SK-N-MC (cell line): ENCODE data around the gene ZNF19.

ENCODE experiments used
- DNase-seq: peaks from one replicate; pipeline ENCODE4 v3.0.0-alpha.2; 2011; ENCODE audit warnings: low read depth, low spot score
- H3K27ac ChIP-seq: fragments of 200-600 bp; sonication (generic); 2 replicates; pipeline ENCODE4 v1.5.1; 2016; ENCODE audit warnings: mixed run types
- H3K36me3 ChIP-seq: fragments of 200-600 bp; sonication (generic); 2 replicates; pipeline ENCODE4 v1.6.1; 2017; ENCODE audit warnings: antibody characterized with exemption, low read length, mixed read lengths; ENCODE audit not compliant: insufficient read depth
- H3K4me3 ChIP-seq: fragments of 200-600 bp; sonication (generic); 2 replicates; pipeline ENCODE4 v1.5.1; 2016
- H3K9ac ChIP-seq: fragments of 200-600 bp; sonication (generic); 2 replicates; pipeline ENCODE4 v1.8.0; 2017; ENCODE audit warnings: mixed run types, mixed read lengths; ENCODE audit not compliant: insufficient read length
- H3K9me3 ChIP-seq: fragments of 200-600 bp; sonication (generic); 2 replicates; pipeline ENCODE4 v1.6.1; 2017; ENCODE audit warnings: low read depth, mild to moderate bottlenecking, antibody characterized with exemption, low read length, moderate library complexity, mixed read lengths
- EZH2 ChIP-seq: fragments of 200-600 bp; sonication (generic); IDR thresholded peaks from one replicate; pipeline ENCODE4 v1.6.1; 2017; ENCODE audit warnings: antibody characterized with exemption
- FOXP2 ChIP-seq: optimal IDR thresholded peaks from 2 replicates; pipeline ENCODE3; 2011; ENCODE audit warnings: mild to moderate bottlenecking, moderate library complexity; ENCODE audit not compliant: insufficient read depth; ENCODE audit errors: extremely low read length, control extremely low read depth
- POLR2AphosphoS5 ChIP-seq: IDR thresholded peaks from 2 replicates; pipeline ENCODE4 v1.6.1; 2012; ENCODE audit warnings: mild to moderate bottlenecking, low read depth, low read length, borderline replicate concordance

The ZNF19 gene

GRCh38 chr16:71431176-71431575 lies 57.9 kb downstream of the ZNF19 start:
- H3K27ac ChIP-seq, result no peak overlapping the region
- no peaks in the 10 kb centered on the region for H3K36me3 ChIP-seq
- no peak for DNase-seq
- H3K9ac ChIP-seq, result no peak overlapping the region
- no peak overlapping the region for H3K4me3 ChIP-seq
- no peak for TF ChIP-seq POLR2AphosphoS5
- no peak for TF ChIP-seq EZH2
- no peak for TF ChIP-seq FOXP2
- H3K9me3 ChIP-seq, result no peaks in the 10 kb centered on the region

GRCh38 chr16:71430744-71431143 lies 58.4 kb downstream of the ZNF19 start:
- no peak overlapping the region for H3K4me3 ChIP-seq
- no peak overlapping the region for H3K9ac ChIP-seq
- H3K36me3 ChIP-seq, result no peaks in the 10 kb centered on the region
- TF ChIP-seq FOXP2 (no peak), EZH2 (no peak), POLR2AphosphoS5 (no peak)
- no peak overlapping the region for H3K27ac ChIP-seq
- no peak for DNase-seq
- H3K9me3 ChIP-seq, result no peaks in the 10 kb centered on the region

DNA sequence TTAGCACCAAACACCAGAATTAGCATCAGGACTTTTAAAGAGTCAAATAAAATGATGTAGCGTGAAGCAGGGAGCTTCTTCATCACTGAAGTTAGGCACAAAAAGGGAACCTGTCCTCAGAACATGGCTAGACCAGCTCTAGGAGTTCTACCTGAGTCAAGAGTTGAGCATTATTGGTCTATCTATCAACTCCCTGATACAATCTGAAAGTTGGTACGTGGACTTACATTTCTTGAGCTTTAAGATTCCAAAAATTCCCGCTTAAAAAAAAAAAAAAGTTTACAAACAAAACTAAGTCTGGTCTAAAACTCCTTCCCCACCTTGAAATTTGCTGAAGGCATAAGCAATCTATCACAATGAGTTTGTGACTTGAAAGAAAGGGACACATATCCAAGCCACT lies 59.5 kb downstream of the ZNF19 start:
- no peak overlapping the region for H3K27ac ChIP-seq

DNA sequence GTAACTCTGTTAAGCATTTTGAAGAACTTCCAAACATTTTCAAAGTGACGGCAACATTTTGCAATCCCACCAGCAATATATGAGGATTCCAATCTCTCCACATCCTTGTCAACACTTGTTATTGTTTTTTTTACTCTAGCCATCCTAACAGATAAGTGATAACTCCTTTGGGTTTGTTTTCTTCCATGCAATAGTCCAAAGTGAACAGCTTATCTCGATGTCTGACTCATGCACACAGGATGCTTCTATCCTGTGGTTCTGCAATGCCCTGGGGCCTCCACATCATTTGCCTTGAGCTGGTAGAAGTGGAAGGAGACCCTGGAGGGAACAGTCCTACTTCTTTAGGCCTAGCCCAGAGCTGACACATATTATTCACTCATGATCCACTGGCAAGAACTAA lies 60.2 kb downstream of the ZNF19 start:
- no peaks in the 10 kb centered on the region for H3K9me3 ChIP-seq
- TF ChIP-seq POLR2AphosphoS5 (no peak), FOXP2 (no peak), EZH2 (no peak)
- H3K9ac ChIP-seq, result no peak overlapping the region
- no peak for DNase-seq
- H3K27ac ChIP-seq, result no peak overlapping the region
- H3K4me3 ChIP-seq, result no peak overlapping the region
- no peaks in the 10 kb centered on the region for H3K36me3 ChIP-seq

More for the DNA sequence above, 59.5 kb downstream of the ZNF19 start:
- TF ChIP-seq FOXP2 (no peak), EZH2 (no peak), POLR2AphosphoS5 (no peak)
- Histone ChIP-seq H3K36me3 (no peaks in the 10 kb centered on the region), H3K9ac (no peak overlapping the region), H3K4me3 (no peak overlapping the region), H3K9me3 (no peaks in the 10 kb centered on the region)
- no peak for DNase-seq

DNA sequence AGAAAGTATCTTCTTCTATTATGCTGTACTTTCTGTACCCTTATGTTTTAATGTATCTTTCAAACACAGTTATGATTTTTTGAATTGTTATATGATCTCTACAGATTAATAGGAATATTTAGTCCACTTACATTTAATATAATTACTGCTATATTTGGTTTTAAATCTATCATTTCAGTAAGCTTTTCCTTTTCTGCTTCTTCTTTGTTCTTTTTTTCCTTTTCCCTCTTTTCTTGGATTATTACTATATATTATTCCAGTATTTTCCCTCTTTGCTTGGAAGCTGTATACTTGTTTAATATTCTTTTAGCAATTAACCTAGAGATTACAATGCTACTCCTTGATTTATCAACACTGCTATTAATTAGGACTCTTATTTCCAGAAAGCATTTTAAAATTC lies 60.7 kb downstream of the ZNF19 start:
- Histone ChIP-seq H3K36me3 (no peaks in the 10 kb centered on the region), H3K4me3 (no peak overlapping the region), H3K9ac (no peak overlapping the region), H3K9me3 (no peaks in the 10 kb centered on the region), H3K27ac (no peak overlapping the region)
- TF ChIP-seq FOXP2 (no peak), EZH2 (no peak), POLR2AphosphoS5 (no peak)
- no peak for DNase-seq

GRCh38 chr16:71426880-71427615 lies 62.1 kb downstream of the ZNF19 start:
- Histone ChIP-seq H3K9me3 (no peaks in the 10 kb centered on the region), H3K27ac (no peak overlapping the region), H3K9ac (no peak overlapping the region), H3K36me3 (no peaks in the 10 kb centered on the region), H3K4me3 (no peak overlapping the region)
- TF ChIP-seq EZH2, result no peak
- DNase-seq, result no peak

DNA sequence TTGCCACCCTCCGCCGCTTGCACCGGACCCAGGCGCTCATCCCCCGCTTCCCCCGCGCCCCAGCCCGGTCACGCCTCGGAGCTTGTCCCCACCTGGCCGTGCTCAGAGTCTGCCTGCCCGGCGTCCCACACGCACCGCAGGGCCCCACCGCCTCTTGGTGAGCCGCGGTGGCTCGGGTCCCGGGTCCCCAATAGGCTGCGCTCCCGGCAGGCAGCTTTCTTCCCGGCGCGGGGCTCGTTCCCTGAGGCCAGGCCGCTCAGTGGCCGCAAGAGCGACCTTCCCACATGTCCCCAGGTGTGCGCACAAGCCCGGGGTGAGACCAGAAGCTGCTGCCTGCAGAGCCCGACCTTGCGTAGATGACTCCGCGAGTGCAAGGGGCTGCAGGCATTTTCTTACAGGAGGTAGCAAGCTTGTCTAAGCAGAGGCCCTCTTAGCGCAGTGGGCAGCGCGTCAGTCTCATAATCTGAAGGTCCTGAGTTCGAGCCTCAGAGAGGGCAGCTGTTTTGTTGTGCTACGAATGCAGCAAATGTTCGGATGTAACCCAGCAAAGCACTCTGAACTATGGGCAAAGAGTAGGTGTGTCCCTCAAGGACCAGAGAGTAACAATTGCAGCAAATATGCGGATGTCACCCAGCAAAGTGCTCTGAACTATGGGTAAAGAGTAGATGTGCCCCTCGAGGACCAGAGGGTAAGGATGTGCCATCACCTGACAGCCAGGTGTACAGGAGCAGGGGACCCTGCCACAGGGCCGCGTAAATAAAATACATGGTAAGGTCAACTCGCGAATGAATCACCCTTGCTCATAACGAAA lies 62.9 kb downstream of the ZNF19 start:
- peak; percentile 8 for DNase-seq
- Histone ChIP-seq H3K9ac (no peak overlapping the region), H3K9me3 (no peaks in the 10 kb centered on the region), H3K27ac (no peak overlapping the region), H3K4me3 (0 out of 2 replicates have a peak overlapping the region, but pooled peaks have one; percentile 12), H3K36me3 (no peaks in the 10 kb centered on the region)
- TF ChIP-seq EZH2 (no peak), FOXP2 (no peak), POLR2AphosphoS5 (no peak)

GRCh38 chr16:71425746-71426068 lies 63.4 kb downstream of the ZNF19 start:
- DNase-seq, result no peak
- no peaks in the 10 kb centered on the region for H3K36me3 ChIP-seq
- no peaks in the 10 kb centered on the region for H3K9me3 ChIP-seq
- H3K9ac ChIP-seq, result no peak overlapping the region
- H3K4me3 ChIP-seq, result no peak overlapping the region
- no peak for TF ChIP-seq POLR2AphosphoS5
- TF ChIP-seq EZH2, result no peak
- no peak for TF ChIP-seq FOXP2
- H3K27ac ChIP-seq, result no peak overlapping the region

DNA sequence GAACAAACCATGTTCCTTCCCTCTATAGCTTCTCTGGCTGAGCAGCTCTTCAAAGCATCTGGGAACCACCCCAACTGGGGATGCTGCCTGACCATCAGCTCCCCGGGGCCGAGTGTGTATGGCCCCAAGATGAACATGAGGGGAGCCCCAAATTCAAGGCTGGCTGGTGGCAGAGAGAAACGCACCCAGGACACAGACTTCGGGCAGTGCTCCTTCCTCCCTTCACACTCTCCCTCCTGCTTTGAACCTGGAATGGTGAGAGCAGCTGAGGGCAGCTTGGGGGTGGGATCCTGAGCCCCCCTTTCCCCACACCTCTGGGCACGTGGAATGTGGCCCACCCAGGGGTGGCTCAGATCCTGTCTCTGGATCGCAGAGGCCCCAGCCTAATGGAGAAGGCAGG lies 64.5 kb downstream of the ZNF19 start:
- H3K9me3 ChIP-seq, result no peaks in the 10 kb centered on the region
- H3K9ac ChIP-seq, result no peak overlapping the region
- H3K36me3 ChIP-seq, result no peaks in the 10 kb centered on the region
- H3K4me3 ChIP-seq, result no peak overlapping the region
- TF ChIP-seq EZH2 (no peak), FOXP2 (no peak), POLR2AphosphoS5 (no peak)
- DNase-seq, result no peak
- H3K27ac ChIP-seq, result no peak overlapping the region
